Effector memory CD8-positive, alpha-beta T cell (primary cell): ENCODE data around the gene ADI1.
"Not testable (repeated sequence)": the region's sequence is repeated elsewhere in the genome, so short reads cannot be mapped to it uniquely, and the experiment has no call there.

Source experiments
- ATAC-seq: fragments of 150-1000 bp; cut with Tn5 transposase; replicated peaks from 2 replicates; pipeline ENCODE4 v1.10.0; 2021; ENCODE audit warnings: mild to moderate bottlenecking, moderate library complexity
- DNase-seq, 3 experiments: peaks; one replicate each; pipeline ENCODE4 v3.0.0; 2021
- H3K27ac Mint-ChIP-seq, 2 donors: one replicate each; pipeline ENCODE4 v1.8.0; 2022; ENCODE audit warnings: mild to moderate bottlenecking in 2 of 2, mixed read lengths in 2 of 2, moderate library complexity in 2 of 2
- H3K27me3 Mint-ChIP-seq, 2 donors: one replicate each; pipeline ENCODE4 v1.8.0; 2022; ENCODE audit warnings: mixed read lengths in 2 of 2
- H3K36me3 Mint-ChIP-seq: one replicate; pipeline ENCODE4 v1.8.0; 2022; ENCODE audit warnings: mild to moderate bottlenecking, moderate library complexity, mixed read lengths; ENCODE audit not compliant: insufficient read depth
- H3K4me1 Mint-ChIP-seq, 2 donors: one replicate each; pipeline ENCODE4 v1.8.0; 2022; ENCODE audit warnings: low read depth in 2 of 2, mixed read lengths in 2 of 2
- H3K4me3 Mint-ChIP-seq, 2 donors: one replicate each; pipeline ENCODE4 v1.8.0; 2022; ENCODE audit warnings: mild to moderate bottlenecking in 2 of 2, mixed read lengths in 2 of 2, moderate library complexity in 2 of 2
- H3K9me3 Mint-ChIP-seq, 2 donors: one replicate each; pipeline ENCODE4 v1.8.0; 2022; ENCODE audit warnings: mixed read lengths in 2 of 2

ADI1 gene

GRCh38 chr2:3518496-3519254 is 656 bp downstream of the ADI1 start:
- peaks cover 31% of the 10 kb centered on the region for H3K36me3 Mint-ChIP-seq
- no peaks in the 10 kb centered on the region for H3K27me3 Mint-ChIP-seq
- peaks cover 19 to 22% of the 10 kb centered on the region in 2 donors for H3K4me1 Mint-ChIP-seq
- H3K27ac Mint-ChIP-seq: peak overlapping the region; percentile 95 to 96
- H3K9me3 Mint-ChIP-seq: no peaks in the 10 kb centered on the region
- DNase-seq: peak; percentile 96 to 98 (median 97)
- peak overlapping the region; percentile 89 to 90 for H3K4me3 Mint-ChIP-seq
- peak; percentile 69 for ATAC-seq

- no peaks in the 10 kb centered on the region for H3K27me3 Mint-ChIP-seq
- peaks cover 19 to 22% of the 10 kb centered on the region in 2 donors for H3K4me1 Mint-ChIP-seq
- ATAC-seq (no peak), DNase-seq (no peak)
- H3K9me3 Mint-ChIP-seq: no peaks in the 10 kb centered on the region
- H3K4me3 Mint-ChIP-seq: peak overlapping the region; percentile 89 to 90
- H3K27ac Mint-ChIP-seq: peak overlapping the region; percentile 95 to 96
- peaks cover 34% of the 10 kb centered on the region for H3K36me3 Mint-ChIP-seq
Measured at GRCh38 chr2:3517948-3518495, 1.3 kb downstream of the ADI1 start.

- H3K27ac Mint-ChIP-seq: no peak overlapping the region
- H3K9me3 Mint-ChIP-seq: no peaks in the 10 kb centered on the region
- no peak for ATAC-seq
- no peak overlapping the region for H3K4me3 Mint-ChIP-seq
- H3K4me1 Mint-ChIP-seq: peaks cover 17 to 21% of the 10 kb centered on the region in 2 donors
- H3K36me3 Mint-ChIP-seq: peaks cover 34% of the 10 kb centered on the region
- no peak for DNase-seq
- no peaks in the 10 kb centered on the region for H3K27me3 Mint-ChIP-seq
Measured at GRCh38 chr2:3516831-3517230, 2.5 kb downstream of the ADI1 start.

GRCh38 chr2:3515438-3515837 is 3.9 kb downstream of the ADI1 start:
- not testable (repeated sequence) for H3K4me3 Mint-ChIP-seq

DNA sequence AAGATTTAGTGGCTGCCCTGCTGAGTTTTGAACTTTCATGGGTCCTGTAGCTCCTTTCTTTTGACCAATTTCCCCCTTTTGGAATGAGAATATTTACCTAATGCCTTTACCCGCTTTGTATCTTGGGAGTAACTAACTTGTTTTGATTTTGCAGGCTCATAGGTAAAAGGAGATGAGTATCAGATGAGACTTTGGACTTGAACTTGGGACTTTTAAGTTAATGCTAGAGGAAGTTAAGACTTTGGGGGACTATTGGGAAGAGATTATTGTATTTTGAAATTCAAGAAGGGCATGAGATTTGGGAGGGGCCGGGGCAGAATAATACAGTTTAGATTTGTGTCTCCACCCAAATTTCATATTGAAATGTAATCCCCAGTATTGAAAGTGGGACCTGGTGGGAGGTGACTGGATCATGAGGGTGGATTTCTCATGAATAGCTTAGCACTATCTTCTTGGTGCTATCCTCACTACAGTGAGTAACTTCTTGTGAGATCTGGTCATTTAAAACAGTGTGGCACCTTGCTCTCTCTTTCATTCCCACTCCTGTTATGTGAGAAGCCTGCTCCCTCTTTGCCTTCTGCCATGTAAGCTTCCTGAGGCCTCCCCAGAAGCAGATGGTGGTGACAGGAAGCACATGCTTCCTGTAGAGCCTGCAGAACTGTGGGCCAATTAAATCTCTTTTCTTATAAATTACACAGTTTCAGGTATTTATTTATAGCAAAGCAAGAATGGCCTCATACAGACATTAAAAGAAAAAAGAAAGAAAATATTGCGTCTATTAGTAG is 6.1 kb downstream of the ADI1 start:
- Mint-ChIP-seq H3K4me3 (no peak overlapping the region), H3K36me3 (peaks cover 28% of the 10 kb centered on the region), H3K4me1 (no peaks in the 10 kb centered on the region), H3K9me3 (peaks cover 0 to 3% of the 10 kb centered on the region in 2 donors), H3K27ac (no peak overlapping the region), H3K27me3 (no peaks in the 10 kb centered on the region)
- DNase-seq: no peak
- no peak for ATAC-seq

More at GRCh38 chr2:3515438-3515837, 3.9 kb downstream of the ADI1 start:
- not testable (repeated sequence) for H3K27me3 Mint-ChIP-seq, H3K9me3 Mint-ChIP-seq, H3K4me1 Mint-ChIP-seq, DNase-seq, ATAC-seq
- Mint-ChIP-seq H3K27ac (peak overlapping the region in 1 of 2 donors; percentile 19), H3K36me3 (peaks cover 40% of the 10 kb centered on the region)

DNA sequence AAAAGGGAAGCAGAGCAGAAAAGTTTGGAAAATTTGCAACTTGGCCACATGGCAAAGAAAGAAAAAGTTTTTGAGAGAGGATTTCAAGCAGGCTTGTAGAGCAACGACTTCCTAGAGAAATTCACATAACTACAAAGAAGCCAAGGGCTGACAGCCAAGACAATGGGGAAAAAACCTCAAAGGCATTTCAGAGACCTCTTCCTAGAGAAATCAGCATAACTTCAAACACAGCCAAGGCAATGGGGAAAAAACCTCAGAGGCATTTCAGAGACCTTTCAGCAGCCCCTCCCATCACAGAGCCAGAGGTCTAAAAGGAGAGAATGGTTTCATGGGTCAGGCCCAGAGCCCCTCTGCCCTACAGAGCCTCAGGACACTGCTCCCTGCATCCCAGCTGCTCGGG is 7.2 kb downstream of the ADI1 start:
- Mint-ChIP-seq H3K4me1 (no peaks in the 10 kb centered on the region), H3K4me3 (no peak overlapping the region), H3K9me3 (peaks cover 0 to 4% of the 10 kb centered on the region in 2 donors), H3K27ac (no peak overlapping the region), H3K27me3 (no peaks in the 10 kb centered on the region), H3K36me3 (peaks cover 21% of the 10 kb centered on the region)
- ATAC-seq (no peak), DNase-seq (no peak)

DNA sequence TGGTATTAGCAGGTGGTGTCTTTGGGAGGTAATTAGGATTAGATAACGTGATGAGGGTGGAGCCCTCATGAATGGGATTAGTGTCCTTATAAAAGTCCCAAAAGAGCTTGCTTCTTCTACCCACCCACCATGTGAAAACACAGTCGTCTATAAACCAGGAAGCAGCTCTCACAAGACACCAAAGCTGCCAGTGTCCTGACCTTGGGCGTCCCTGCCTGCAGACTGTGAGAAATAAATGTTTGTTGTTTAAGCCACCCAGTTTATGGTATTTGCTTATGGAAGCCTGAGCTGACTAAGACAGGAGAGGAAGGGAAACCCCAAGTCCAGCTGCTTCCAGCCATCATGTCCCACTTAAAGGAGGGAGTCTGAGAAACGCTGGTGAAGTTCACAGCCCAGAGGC is 13.6 kb downstream of the ADI1 start:
- no peaks in the 10 kb centered on the region for H3K27me3 Mint-ChIP-seq

DNA sequence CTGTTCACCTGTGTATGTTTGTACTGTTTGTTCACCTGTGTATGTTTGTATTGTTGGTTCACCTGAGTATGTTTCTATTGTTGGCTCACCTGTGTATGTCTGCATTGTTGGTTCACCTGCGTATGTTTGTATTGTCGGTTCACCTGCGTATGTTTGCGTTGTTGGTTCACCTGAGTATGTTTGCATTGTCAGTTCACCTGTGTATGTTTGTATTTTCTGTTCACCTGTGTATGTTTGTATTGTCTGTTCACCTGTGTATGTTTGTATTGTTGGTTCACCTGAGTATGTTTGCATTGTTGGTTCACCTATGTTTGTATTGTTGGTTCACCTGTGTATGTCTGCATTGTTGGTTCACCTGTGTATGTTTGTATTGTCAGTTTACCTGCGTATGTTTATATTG is 14.6 kb downstream of the ADI1 start:
- no peak for DNase-seq
- no peak for ATAC-seq
- peaks cover 0 to 3% of the 10 kb centered on the region in 2 donors for H3K4me1 Mint-ChIP-seq
- H3K27ac Mint-ChIP-seq: no peak overlapping the region
- H3K9me3 Mint-ChIP-seq: peaks cover 0 to 4% of the 10 kb centered on the region in 2 donors
- H3K4me3 Mint-ChIP-seq: no peak overlapping the region
- H3K27me3 Mint-ChIP-seq: no peaks in the 10 kb centered on the region
- peaks cover 17% of the 10 kb centered on the region for H3K36me3 Mint-ChIP-seq

More for the DNA sequence above, 13.6 kb downstream of the ADI1 start:
- H3K9me3 Mint-ChIP-seq: peaks cover 0 to 4% of the 10 kb centered on the region in 2 donors
- peaks cover 0 to 3% of the 10 kb centered on the region in 2 donors for H3K4me1 Mint-ChIP-seq
- DNase-seq (no peak), ATAC-seq (no peak)
- H3K4me3 Mint-ChIP-seq: no peak overlapping the region
- H3K36me3 Mint-ChIP-seq: peaks cover 9% of the 10 kb centered on the region
- no peak overlapping the region for H3K27ac Mint-ChIP-seq

DNA sequence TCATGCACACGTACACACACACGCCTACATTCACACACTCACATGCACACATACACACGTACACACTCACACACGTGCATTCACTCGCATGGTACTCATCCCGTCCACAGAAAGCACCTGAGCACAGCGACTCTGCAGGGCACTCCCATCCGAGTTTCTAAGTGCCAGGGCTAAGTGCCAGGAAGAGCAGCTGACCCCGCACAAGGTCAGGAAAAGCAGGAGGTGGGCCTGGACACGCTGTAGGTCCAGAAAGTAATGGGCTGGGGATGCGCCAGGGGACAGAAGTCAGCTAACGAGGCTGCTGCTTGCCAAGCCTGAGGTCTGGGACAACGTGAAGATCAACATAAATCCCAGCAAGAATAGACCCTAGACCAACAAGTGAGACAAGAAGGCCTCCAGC is 15.8 kb downstream of the ADI1 start:
- Mint-ChIP-seq H3K4me3 (no peak overlapping the region), H3K4me1 (peaks cover 0 to 3% of the 10 kb centered on the region in 2 donors), H3K36me3 (peaks cover 22% of the 10 kb centered on the region), H3K9me3 (peaks cover 0 to 2% of the 10 kb centered on the region in 2 donors), H3K27me3 (no peaks in the 10 kb centered on the region), H3K27ac (peak overlapping the region in 1 of 2 donors; percentile 10)
- ATAC-seq (no peak), DNase-seq (no peak)

GRCh38 chr2:3503046-3503445 is 16.3 kb downstream of the ADI1 start:
- peaks cover 26% of the 10 kb centered on the region for H3K36me3 Mint-ChIP-seq
- ATAC-seq (no peak), DNase-seq (no peak)
- peaks cover 0 to 2% of the 10 kb centered on the region in 2 donors for H3K9me3 Mint-ChIP-seq
- H3K4me3 Mint-ChIP-seq: no peak overlapping the region
- peaks cover 0 to 3% of the 10 kb centered on the region in 2 donors for H3K4me1 Mint-ChIP-seq
- H3K27me3 Mint-ChIP-seq: no peaks in the 10 kb centered on the region
- no peak overlapping the region for H3K27ac Mint-ChIP-seq

DNA sequence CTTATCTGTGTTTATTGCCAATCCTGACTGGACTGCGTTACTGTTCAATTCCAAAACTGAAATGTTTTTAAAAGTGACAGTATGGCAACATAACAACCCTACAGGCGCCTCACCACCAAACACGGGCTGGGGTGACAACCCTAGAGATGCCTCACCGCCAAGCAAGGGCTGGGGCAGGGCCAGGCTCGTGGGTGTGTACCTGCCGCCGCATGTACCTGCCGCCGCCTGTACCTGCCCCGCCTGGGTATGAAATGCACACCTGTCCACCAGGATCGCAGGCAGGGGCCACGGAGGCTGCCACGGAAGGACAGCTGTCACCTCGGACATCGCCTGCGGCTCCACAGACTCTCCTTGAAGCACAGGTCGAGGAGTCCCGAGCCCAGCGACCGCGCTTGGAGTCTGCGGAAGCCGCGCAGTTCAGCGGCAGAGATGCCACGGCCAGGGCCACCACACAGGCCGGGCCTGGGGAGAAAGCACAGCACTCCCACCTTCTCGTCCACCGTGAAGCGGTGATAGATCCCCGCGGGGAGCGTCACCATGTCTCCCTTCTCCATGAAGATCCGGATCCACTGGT is 18.9 kb downstream of the ADI1 start:
- Mint-ChIP-seq H3K9me3 (no peaks in the 10 kb centered on the region), H3K27me3 (no peaks in the 10 kb centered on the region), H3K27ac (no peak overlapping the region), H3K4me1 (peaks cover 0 to 3% of the 10 kb centered on the region in 2 donors), H3K4me3 (no peak overlapping the region), H3K36me3 (peaks cover 30% of the 10 kb centered on the region)
- ATAC-seq: no peak
- DNase-seq: no peak

GRCh38 chr2:3498783-3499394 is 20.4 kb downstream of the ADI1 start:
- no peaks in the 10 kb centered on the region for H3K27me3 Mint-ChIP-seq
- no peak for ATAC-seq
- DNase-seq: no peak
- H3K36me3 Mint-ChIP-seq: peaks cover 28% of the 10 kb centered on the region
- no peak overlapping the region for H3K4me3 Mint-ChIP-seq
- no peak overlapping the region for H3K27ac Mint-ChIP-seq
- H3K9me3 Mint-ChIP-seq: no peaks in the 10 kb centered on the region
- no peaks in the 10 kb centered on the region for H3K4me1 Mint-ChIP-seq

GRCh38 chr2:3496708-3497080 is 22.6 kb downstream of the ADI1 start:
- H3K27me3 Mint-ChIP-seq, H3K4me3 Mint-ChIP-seq, H3K4me1 Mint-ChIP-seq, DNase-seq, ATAC-seq, H3K27ac Mint-ChIP-seq, H3K9me3 Mint-ChIP-seq: not testable (repeated sequence)
- peaks cover 27% of the 10 kb centered on the region for H3K36me3 Mint-ChIP-seq
